Heart left ventricle (tissue), 16 donors: ENCODE data around the gene FKBP15. TPM values are rescaled to one million over a fixed set of nuclear protein-coding genes. Genes with fewer than 3 reads are reported as not detected.

Experiments
- ATAC-seq, 4 donors: fragments of 200-7000 bp; cut with Tn5 transposase; one replicate each; pipeline ENCODE4 v1.9.1; 2020 to 2022; ENCODE audit warnings: moderate library complexity in 4 of 4, mild to moderate bottlenecking in 3 of 4, moderate number of reproducible peaks in 1 of 4
- DNase-seq, 5 donors: peaks; one replicate each; pipeline ENCODE4 v3.0.0-alpha.2; 2020
- H3K27ac ChIP-seq, 12 donors: fragments of 200-600 bp; sonication (generic) in 4 of 12; one replicate each; pipeline versions ENCODE4 v1.5.0 to v1.8.0; 2016 to 2022; ENCODE audit warnings: mild to moderate bottlenecking in 2 of 12
- H3K27me3 ChIP-seq, 9 donors: fragments of 200-600 bp; sonication (generic) in 2 of 9; one replicate each; pipeline versions ENCODE4 v1.5.1 to v1.8.0; 2016 to 2022; ENCODE audit warnings: mild to moderate bottlenecking in 3 of 9
- H3K36me3 ChIP-seq, 9 donors: fragments of 200-600 bp; sonication (generic) in 2 of 9; one replicate each; pipeline versions ENCODE4 v1.5.0 to v1.8.0; 2018 to 2022; ENCODE audit warnings: mild to moderate bottlenecking in 2 of 9
- H3K4me1 ChIP-seq, 12 donors: fragments of 200-600 bp; sonication (generic) in 4 of 12; one replicate each; pipeline versions ENCODE4 v1.5.0 to v1.8.0; 2016 to 2022; ENCODE audit warnings: mild to moderate bottlenecking in 3 of 12
- H3K4me3 ChIP-seq, 12 donors: fragments of 200-600 bp; sonication (generic) in 4 of 12; one replicate each; pipeline versions ENCODE4 v1.5.0 to v1.8.0; 2017 to 2022; ENCODE audit warnings: mild to moderate bottlenecking in 9 of 12, moderate library complexity in 4 of 12
- H3K9me3 ChIP-seq, 12 donors: fragments of 200-600 bp; sonication (generic) in 4 of 12; one replicate each; pipeline versions ENCODE4 v1.5.0 to v1.8.0; 2016 to 2022; ENCODE audit warnings: mild to moderate bottlenecking in 1 of 12
- CTCF ChIP-seq, 12 donors: fragments of 200-600 bp; sonication (generic) in 4 of 12; IDR thresholded peaks; one replicate each; pipeline versions ENCODE4 v1.5.0 to v1.8.0; 2018 to 2022; ENCODE audit warnings: antibody characterized with exemption in 12 of 12, mild to moderate bottlenecking in 5 of 12
- POLR2A ChIP-seq, 2 donors: fragments of 450-650 bp; IDR thresholded peaks; one replicate each; pipeline ENCODE4 v1.6.1; 2017; ENCODE audit warnings: antibody characterized with exemption in 2 of 2, mild to moderate bottlenecking in 2 of 2, moderate library complexity in 2 of 2
- WGBS, 4 donors: extraction: QIAGEN DNeasy Blood & Tissue Kit in 2 of 4; methylation state at CpG; one replicate each; pipeline versions ENCODE4 v1.1.5 to v1.1.7; 2013 to 2018; 5-methylcytosine and 5-hydroxymethylcytosine counted together
- intact Hi-C, 10 donors: fragments of 100-400 bp; cut with DNase I; formaldehyde crosslinking; loops; one replicate each; pipeline versions ENCODE4 v1.11.1 to v1.14.2; 2022
- polyA plus RNA-seq, 2 donors: library from polyadenylated mRNA; stranded (reverse); fragments of 200-250 nt; gene quantifications; one replicate each; pipeline ENCODE4 v1.2.3, GENCODE V29; 2013
- total RNA-seq, 9 donors: library from RNA; depleted of rRNA in 2 of 9; stranded (reverse); fragments of >200 nt in 2 of 9; fragmentation: NEBNext Ultra II Directional in 3 of 9; extraction: Animal tissue kit (Norgen Biotek cat#: 25700) in 3 of 9; gene quantifications; one replicate each; pipeline versions ENCODE4 v1.1.0 to v1.2.4, GENCODE V29; 2016 to 2023
- donor health status: ischemic (EF 13 %, LVEDD 7.1; RV severe dilation, severe dysfunction).
- donor health status: healthy with polysubstance abuse.
- donor health status: DM: no; HTN: yes; CAD: no.
- donor health status: DM: no; HTN: no; CAD: no.
- donor health status: ischemic (EF 25% LVEDD 6.9; RV normal size, moderate dysfunction).
- donor health status: ischemic (EF 25% LVEDD 5.7; RV mildly dilated, moderate dysfunction).
- donor health status: healthy.
- donor health status: DM: yes; HTN: yes; CAD: no.
- donor health status: ischemic (EF 35%, LVEDD 5.7; RV mildly dilated, moderate dysfunction).
- donor health status: nonischemic (EF 11% LVEDD 7.7; RV severe dilation, severe dysfunction).
- donor health status: DM: yes; HTN: yes; CAD: no.
- donor health status: PGD.
- donor health status: ischemic (EF 29% LVEDD 5.4; RV normal size, mild dysfunction).
- donor health status: nonischemic (EF 23%, LVEDD 6.1; RV moderate dilation, normal function).

FKBP15 gene
- total and polyA plus RNA-seq, 11 donors, result 9.9 to 45.5 (median 18.3) TPM

DNA sequence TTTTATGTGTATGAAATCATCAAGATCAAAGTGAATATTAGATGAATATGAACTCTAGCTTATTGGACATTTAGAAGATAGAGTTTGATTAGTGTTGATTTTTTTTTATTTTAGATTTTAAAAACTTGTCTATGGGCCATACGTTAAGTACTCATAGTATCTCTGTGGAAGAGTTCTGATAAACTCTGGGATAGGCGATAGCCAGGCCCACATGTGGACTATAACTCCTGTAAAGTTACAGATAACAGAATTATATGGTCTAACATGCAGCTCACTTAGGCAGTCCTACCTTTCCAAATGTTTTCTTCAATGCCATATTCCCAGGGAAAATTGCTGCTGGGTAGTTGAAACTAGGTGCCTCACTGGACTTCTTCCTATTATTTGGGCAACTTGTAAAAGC lies 10.6 kb upstream of the FKBP15 start:
- ATAC-seq (no peak), DNase-seq (no peak)
- Histone ChIP-seq H3K36me3 (peaks cover 0 to 10% (median 0%) of the 10 kb centered on the region in 9 donors), H3K27me3 (no peaks in the 10 kb centered on the region), H3K27ac (peak overlapping the region in 1 of 12 donors; percentile 79), H3K4me3 (no peak overlapping the region), H3K4me1 (peaks cover 0 to 34% (median 0%) of the 10 kb centered on the region in 12 donors), H3K9me3 (no peaks in the 10 kb centered on the region)
- 95 to 98% (median 96%) methylated on average over 2 of the region's 2 CpGs for WGBS, 4 donors
- TF ChIP-seq CTCF (IDR thresholded peaks at IDR 0.05) (no peak), POLR2A (IDR thresholded peaks at IDR 0.05) (no peak)
- intact Hi-C loops, result no loop called here

DNA sequence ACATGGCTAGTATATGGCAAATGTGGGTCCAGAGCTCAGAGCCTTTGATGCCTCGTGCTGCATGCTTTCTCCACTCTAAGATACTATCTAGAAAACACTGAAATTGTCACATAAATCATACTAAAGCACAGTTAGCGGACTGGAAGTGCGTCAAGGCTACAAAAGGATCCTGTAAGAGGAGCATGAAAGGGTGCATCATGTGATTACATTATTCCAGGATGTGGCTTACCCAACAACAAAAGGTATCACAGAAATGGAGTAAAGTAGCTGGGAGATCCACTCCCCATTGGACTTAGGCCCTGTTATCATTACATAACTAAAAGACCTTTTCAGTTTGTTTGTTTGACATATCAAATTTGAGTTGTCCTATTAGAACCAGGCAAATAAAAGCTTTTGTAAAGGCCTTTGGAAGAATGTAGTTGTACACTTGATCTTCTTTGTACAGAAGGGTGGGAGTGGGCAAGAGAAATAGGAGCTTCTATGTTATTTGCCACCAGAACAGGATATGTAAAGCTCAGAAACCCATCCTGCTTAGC lies 7.1 kb upstream of the FKBP15 start:
- 86 to 92% (median 88%) methylated on average over 3 of the region's 3 CpGs for WGBS, 4 donors
- intact Hi-C loops, result loop anchor here in 3 of 10 donors (10.0 kb wide), 1 partner anchor 47 kb away; the partner anchor contains the start of genes CDC26 (in 3 of the 3) and PRPF4 (in 3 of the 3)
- ATAC-seq (no peak), DNase-seq (no peak)
- H3K4me1 ChIP-seq, result peaks cover 0 to 39% (median 16%) of the 10 kb centered on the region in 12 donors
- H3K27me3 ChIP-seq, result no peaks in the 10 kb centered on the region
- TF ChIP-seq POLR2A (IDR thresholded peaks at IDR 0.05) (no peak), CTCF (IDR thresholded peaks at IDR 0.05) (no peak)
- peaks cover 0 to 13% (median 0%) of the 10 kb centered on the region in 9 donors for H3K36me3 ChIP-seq
- no peak overlapping the region for H3K4me3 ChIP-seq
- no peak overlapping the region for H3K27ac ChIP-seq
- no peaks in the 10 kb centered on the region for H3K9me3 ChIP-seq

DNA sequence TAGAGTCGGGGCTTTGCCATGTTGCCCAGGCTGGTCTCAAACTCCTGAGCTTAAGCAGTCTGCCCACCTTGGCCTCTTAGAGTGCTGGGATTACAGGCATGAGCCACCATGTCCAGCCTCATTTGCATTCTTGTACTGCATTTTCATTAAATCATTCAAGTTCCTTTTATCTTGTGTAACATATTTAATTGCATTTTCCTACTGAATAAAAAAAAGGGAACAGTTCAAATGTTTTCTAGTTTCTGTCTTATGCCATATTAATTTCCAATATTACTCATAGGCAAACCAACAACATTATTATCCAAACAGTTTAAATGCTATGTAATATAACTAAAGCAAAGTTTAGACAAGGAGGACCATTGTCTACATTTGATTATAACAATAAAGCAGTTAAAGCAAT lies 6.4 kb upstream of the FKBP15 start:
- Histone ChIP-seq H3K27ac (peak overlapping the region in 1 of 12 donors; percentile 3), H3K27me3 (no peaks in the 10 kb centered on the region), H3K4me1 (peaks cover 0 to 39% (median 21%) of the 10 kb centered on the region in 12 donors), H3K4me3 (no peak overlapping the region), H3K9me3 (no peaks in the 10 kb centered on the region), H3K36me3 (peaks cover 0 to 13% (median 0%) of the 10 kb centered on the region in 9 donors)
- intact Hi-C loops, result loop anchor here in 3 of 10 donors (10.0 kb wide), 1 partner anchor 47 kb away; the partner anchor contains the start of genes CDC26 (in 3 of the 3) and PRPF4 (in 3 of the 3)
- WGBS, 4 donors, result 0 to 94% (median 91%) methylated on average over 1 of the region's 1 CpG
- no peak for TF ChIP-seq CTCF (IDR thresholded peaks at IDR 0.05)
- no peak for ATAC-seq
- no peak for DNase-seq

- H3K4me1 ChIP-seq, result peaks cover 0 to 54% (median 40%) of the 10 kb centered on the region in 12 donors
- WGBS, 4 donors, result 72 to 77% (median 77%) methylated on average over 2 of the region's 2 CpGs
- H3K9me3 ChIP-seq, result no peaks in the 10 kb centered on the region
- no peak overlapping the region for H3K27ac ChIP-seq
- TF ChIP-seq POLR2A (IDR thresholded peaks at IDR 0.05) (no peak), CTCF (IDR thresholded peaks at IDR 0.05) (no peak)
- H3K4me3 ChIP-seq, result no peak overlapping the region
- peaks cover 0 to 17% (median 0%) of the 10 kb centered on the region in 9 donors for H3K36me3 ChIP-seq
- ATAC-seq (no peak), DNase-seq (no peak)
- intact Hi-C loops, result loop anchor here in 5 of 10 donors (5.0 to 10.0 kb wide), 2 partner anchors 48 to 51 kb away; partner anchors contain the start of genes CDC26 (in 3 of the 5) and PRPF4 (in 3 of the 5)
- H3K27me3 ChIP-seq, result no peaks in the 10 kb centered on the region
These were observed 2.9 kb upstream of the FKBP15 start for GRCh38 chr9:113223963-113224362.
